BLaER1 treated with 17β-estradiol and CSF1 and Interleukin-3, amounts not matched to agents 10 nM and 100 nM (cell line): ENCODE measurements around the gene GNAQ.

ENCODE experiments used
- H3K27ac ChIP-seq, 11 experiments: shearing (Covaris generic); formaldehyde crosslinking; 2 replicates each; pipeline ENCODE4 v1.8.1; 2022
- H3K27me3 ChIP-seq, 11 experiments: shearing (Covaris generic); formaldehyde crosslinking; 2 replicates each; pipeline ENCODE4 v1.8.1; 2022
- H3K36me3 ChIP-seq, 11 experiments: shearing (Covaris generic); formaldehyde crosslinking; 2 replicates each; pipeline ENCODE4 v1.8.1; 2022
- H3K4me1 ChIP-seq, 10 experiments: shearing (Covaris generic); formaldehyde crosslinking; 2 replicates each; pipeline ENCODE4 v1.8.1; 2022
- H3K4me2 ChIP-seq, 11 experiments: shearing (Covaris generic); formaldehyde crosslinking; 2 replicates each; pipeline ENCODE4 v1.8.1; 2022
- H3K4me3 ChIP-seq, 10 experiments: shearing (Covaris generic); formaldehyde crosslinking; 2 replicates each; pipeline ENCODE4 v1.8.1; 2022
- H3K9ac ChIP-seq, 11 experiments: shearing (Covaris generic); formaldehyde crosslinking; 2 replicates each; pipeline ENCODE4 v1.8.1; 2022
- H3K9me3 ChIP-seq, 11 experiments: shearing (Covaris generic); formaldehyde crosslinking; replicated peaks in 1 of 11; 2 replicates each; pipeline ENCODE4 v1.8.1; 2022
- H4K20me1 ChIP-seq, 11 experiments: shearing (Covaris generic); formaldehyde crosslinking; 2 replicates each; pipeline ENCODE4 v1.8.1; 2022
- Cebpa-rat ChIP-seq, 11 experiments: shearing (Covaris generic); IDR thresholded peaks; 2 replicates each; pipeline ENCODE4 v1.8.1; 2022

Gene GNAQ

DNA sequence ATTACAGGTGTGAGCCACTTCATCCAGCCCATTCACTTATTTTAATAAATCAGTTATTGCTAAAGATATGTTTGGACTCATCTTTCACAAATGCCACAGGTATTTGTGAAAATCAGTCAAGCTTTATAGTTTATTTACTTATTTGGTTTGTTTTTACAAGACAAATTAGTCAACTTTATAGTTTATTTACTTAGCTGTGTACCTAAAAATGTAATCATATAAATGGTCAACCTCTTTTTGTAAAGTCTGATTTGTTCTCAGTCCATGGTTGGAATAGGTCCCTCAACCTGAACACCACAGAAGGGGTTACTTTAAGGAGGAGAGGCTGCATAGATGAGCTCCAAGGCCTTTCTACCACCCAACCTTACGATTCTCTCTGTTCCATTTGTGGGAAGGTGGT lies 80.2 kb downstream of the GNAQ start:
- peaks cover 4 to 98% (median 42%) of the 10 kb centered on the region in 11 experiments; a peak in 15 of 22 replicates for H4K20me1 ChIP-seq
- no peaks in the 10 kb centered on the region for H3K27me3 ChIP-seq
- no peak for TF ChIP-seq Cebpa-rat (IDR thresholded peaks at IDR 0.05)
- H3K4me2 ChIP-seq = peak overlapping the region in 2 of 11 experiments; percentile 24 to 73; a peak in 1 of 22 replicates
- no peak overlapping the region for H3K27ac ChIP-seq
- H3K9me3 ChIP-seq = no peaks in the 10 kb centered on the region
- H3K4me1 ChIP-seq = peaks cover 20 to 88% (median 26%) of the 10 kb centered on the region in 10 experiments
- no peak overlapping the region for H3K9ac ChIP-seq
- H3K4me3 ChIP-seq = no peak overlapping the region
- H3K36me3 ChIP-seq = peaks cover 0 to 9% (median 0%) of the 10 kb centered on the region in 11 experiments; a peak in 1 of 22 replicates

DNA sequence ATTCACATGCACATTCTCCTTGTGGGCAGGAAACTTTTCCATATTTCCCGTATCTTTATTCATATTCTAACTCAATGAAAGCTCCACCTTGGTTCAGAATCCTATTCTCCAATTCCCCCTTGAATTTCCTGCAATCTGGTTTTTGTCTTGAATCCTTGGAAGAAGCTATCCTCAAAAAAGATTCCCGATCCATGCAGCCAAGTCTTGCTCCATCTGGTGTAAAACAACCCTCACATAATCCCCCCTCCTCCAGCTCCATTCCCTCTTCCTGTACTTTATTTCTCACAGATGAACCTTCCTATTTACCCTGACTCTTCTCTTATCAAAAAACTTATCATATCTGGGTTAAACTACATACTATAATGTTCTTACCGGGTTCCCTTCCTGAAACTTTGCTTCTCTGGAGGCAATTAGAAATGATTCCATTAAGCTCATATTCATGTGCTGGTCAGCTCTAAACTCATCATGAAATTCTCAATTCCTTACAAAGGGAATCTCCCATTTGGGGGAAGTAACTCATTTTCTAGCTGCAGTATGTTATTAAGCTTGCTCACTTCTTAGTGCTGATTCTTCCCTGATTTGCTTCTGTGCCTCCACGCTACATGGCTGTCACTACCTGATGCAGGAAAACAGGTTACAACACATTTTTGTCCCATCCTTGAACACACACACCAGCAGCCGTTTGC lies 81.7 kb downstream of the GNAQ start:
- peaks cover 4 to 93% (median 37%) of the 10 kb centered on the region in 11 experiments; a peak in 15 of 22 replicates for H4K20me1 ChIP-seq
- no peak overlapping the region for H3K9ac ChIP-seq
- no peaks in the 10 kb centered on the region for H3K27me3 ChIP-seq
- peaks cover 0 to 9% (median 0%) of the 10 kb centered on the region in 11 experiments; a peak in 1 of 22 replicates for H3K36me3 ChIP-seq
- H3K4me1 ChIP-seq = peaks cover 29 to 95% (median 41%) of the 10 kb centered on the region in 10 experiments
- no peak for TF ChIP-seq Cebpa-rat (IDR thresholded peaks at IDR 0.05)
- H3K27ac ChIP-seq = no peak overlapping the region
- H3K4me2 ChIP-seq = peak overlapping the region in 10 of 11 experiments; percentile 16 to 93 (median 35); a peak in 17 of 22 replicates
- no peak overlapping the region for H3K4me3 ChIP-seq
- H3K9me3 ChIP-seq = no peaks in the 10 kb centered on the region

DNA sequence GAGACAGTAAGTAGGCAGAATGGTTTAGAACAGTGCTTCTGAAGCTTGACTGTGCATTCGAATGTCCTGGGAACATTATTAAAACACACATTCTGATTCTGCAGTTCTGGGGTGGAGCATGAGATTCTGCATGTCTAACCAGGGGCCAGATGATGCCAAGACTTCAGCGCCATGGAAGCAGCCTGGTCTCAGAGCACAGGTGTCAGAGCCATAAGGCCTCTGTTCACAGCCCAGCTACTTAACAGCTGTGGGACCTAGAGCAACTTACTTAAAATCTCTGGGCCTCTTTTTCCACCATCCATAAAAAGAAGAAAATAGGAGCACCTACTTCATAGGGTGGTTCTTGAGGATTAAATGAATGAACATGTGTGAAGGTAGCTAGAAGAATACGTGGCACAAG lies 84.0 kb downstream of the GNAQ start:
- H3K4me3 ChIP-seq = no peak overlapping the region
- peaks cover 31 to 95% (median 48%) of the 10 kb centered on the region in 10 experiments for H3K4me1 ChIP-seq
- peaks cover 4 to 82% (median 22%) of the 10 kb centered on the region in 11 experiments; a peak in 14 of 22 replicates for H4K20me1 ChIP-seq
- peak overlapping the region in 5 of 11 experiments; percentile 69 to 83 (median 77); a peak in 6 of 22 replicates for H3K27ac ChIP-seq
- peak overlapping the region in 7 of 11 experiments; percentile 65 to 94 (median 86); a peak in 14 of 22 replicates for H3K4me2 ChIP-seq
- peaks cover 0 to 9% (median 0%) of the 10 kb centered on the region in 11 experiments; a peak in 2 of 22 replicates for H3K36me3 ChIP-seq
- TF ChIP-seq Cebpa-rat (IDR thresholded peaks at IDR 0.05) = no peak
- H3K27me3 ChIP-seq = no peaks in the 10 kb centered on the region
- no peaks in the 10 kb centered on the region for H3K9me3 ChIP-seq
- H3K9ac ChIP-seq = peak overlapping the region in 1 of 11 experiments; percentile 6; a peak in 1 of 22 replicates

DNA sequence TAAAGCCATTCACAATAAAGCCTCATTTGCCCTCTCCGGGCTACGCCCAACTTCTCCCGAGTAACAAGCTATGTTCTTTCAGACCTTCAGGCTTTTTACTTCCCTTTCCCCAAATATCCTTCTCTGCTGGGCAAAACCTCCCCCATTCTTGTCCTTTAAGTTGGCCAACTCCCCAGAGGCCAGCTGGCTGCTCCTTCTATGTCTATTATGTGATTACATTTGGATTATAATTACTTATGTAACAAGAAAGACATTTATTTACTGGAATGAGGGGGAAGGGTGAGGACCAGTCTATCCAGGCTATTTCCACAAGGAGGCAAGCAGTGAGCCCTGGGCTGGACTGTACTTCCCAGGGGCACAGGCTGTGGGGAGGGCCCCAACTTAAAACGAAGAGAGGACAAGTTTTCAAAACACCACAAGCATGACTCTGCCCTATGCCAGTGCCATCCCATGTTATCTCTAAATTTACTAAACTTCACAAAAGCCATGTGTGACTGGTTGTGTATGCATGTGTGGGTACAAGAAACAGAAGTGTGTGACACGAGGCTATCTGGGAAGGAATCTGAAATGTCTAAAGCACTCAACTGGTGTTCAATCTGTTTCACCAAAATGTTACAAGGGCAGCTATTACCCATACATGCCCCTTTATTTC lies 84.5 kb downstream of the GNAQ start:
- Histone ChIP-seq H3K9ac (peak overlapping the region in 4 of 11 experiments; percentile 6 to 68 (median 41); a peak in 3 of 22 replicates), H3K4me1 (peaks cover 31 to 98% (median 48%) of the 10 kb centered on the region in 10 experiments), H3K27ac (peak overlapping the region in 7 of 11 experiments; percentile 55 to 83 (median 71); a peak in 11 of 22 replicates), H3K36me3 (peaks cover 0 to 9% (median 0%) of the 10 kb centered on the region in 11 experiments; a peak in 2 of 22 replicates), H3K27me3 (no peaks in the 10 kb centered on the region), H3K4me3 (peak overlapping the region in 4 of 10 experiments; percentile 33 to 46 (median 37); a peak in 7 of 20 replicates), H4K20me1 (peaks cover 4 to 83% (median 20%) of the 10 kb centered on the region in 11 experiments; a peak in 14 of 22 replicates), H3K4me2 (peak overlapping the region in 9 of 11 experiments; percentile 23 to 94 (median 80); a peak in 17 of 22 replicates), H3K9me3 (no peaks in the 10 kb centered on the region)
- TF ChIP-seq Cebpa-rat (IDR thresholded peaks at IDR 0.05) = no peak

DNA sequence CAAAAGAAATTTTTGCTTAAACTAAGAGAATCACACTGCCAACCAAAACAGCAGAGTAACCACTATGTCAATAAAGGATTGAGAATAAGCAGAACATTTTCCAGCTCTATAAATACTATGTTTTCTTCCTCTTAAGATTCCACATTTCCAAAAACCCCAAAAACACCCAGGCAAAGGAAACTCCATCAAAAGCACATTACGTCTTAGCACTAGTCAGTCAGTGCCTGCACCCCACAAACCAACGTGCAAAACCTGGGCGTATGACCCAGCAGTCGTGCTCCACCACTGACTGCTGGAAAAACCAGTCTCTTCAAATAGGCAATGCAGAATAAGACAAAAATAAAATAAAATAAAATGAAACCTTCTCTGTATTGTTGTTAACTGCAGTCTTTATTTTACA lies 85.3 kb downstream of the GNAQ start:
- no peaks in the 10 kb centered on the region for H3K27me3 ChIP-seq
- peaks cover 4 to 77% (median 20%) of the 10 kb centered on the region in 11 experiments; a peak in 14 of 22 replicates for H4K20me1 ChIP-seq
- H3K27ac ChIP-seq = peak overlapping the region in 8 of 11 experiments; percentile 43 to 83 (median 70); a peak in 14 of 22 replicates
- peak overlapping the region in 10 of 11 experiments; percentile 24 to 94 (median 74); a peak in 17 of 22 replicates for H3K4me2 ChIP-seq
- H3K36me3 ChIP-seq = peaks cover 0 to 4% (median 0%) of the 10 kb centered on the region in 11 experiments; a peak in 2 of 22 replicates
- H3K4me3 ChIP-seq = peak overlapping the region in 5 of 10 experiments; percentile 29 to 46 (median 35); a peak in 7 of 20 replicates
- no peak for TF ChIP-seq Cebpa-rat (IDR thresholded peaks at IDR 0.05)
- H3K4me1 ChIP-seq = peaks cover 31 to 100% (median 48%) of the 10 kb centered on the region in 10 experiments
- H3K9ac ChIP-seq = peak overlapping the region in 6 of 11 experiments; percentile 15 to 68 (median 45); a peak in 7 of 22 replicates
- no peaks in the 10 kb centered on the region for H3K9me3 ChIP-seq

DNA sequence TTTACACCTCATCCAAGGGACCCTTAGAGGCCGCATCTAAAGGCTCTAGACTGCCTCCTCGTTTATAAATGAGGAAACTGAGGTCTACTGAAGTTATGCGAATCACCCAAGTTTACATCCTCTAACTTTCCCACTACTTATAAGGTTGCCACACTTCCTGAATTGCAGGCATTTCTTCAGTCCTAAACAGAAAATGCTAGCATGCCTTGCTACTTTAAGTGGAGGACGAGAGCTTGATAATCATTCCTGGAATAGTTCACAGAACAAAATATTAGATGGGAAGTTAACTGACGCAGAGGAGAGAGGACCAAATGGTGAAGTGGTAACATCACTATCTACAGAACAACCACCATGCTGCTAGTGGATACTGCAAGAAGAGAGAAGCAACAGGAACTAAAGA lies 85.8 kb downstream of the GNAQ start:
- Histone ChIP-seq H3K9me3 (no peaks in the 10 kb centered on the region), H4K20me1 (peaks cover 4 to 75% (median 20%) of the 10 kb centered on the region in 11 experiments; a peak in 14 of 22 replicates), H3K27ac (peak overlapping the region in 8 of 11 experiments; percentile 43 to 83 (median 70); a peak in 14 of 22 replicates), H3K36me3 (peaks cover 0 to 4% (median 0%) of the 10 kb centered on the region in 11 experiments; a peak in 2 of 22 replicates), H3K27me3 (no peaks in the 10 kb centered on the region), H3K4me1 (peaks cover 30 to 95% (median 46%) of the 10 kb centered on the region in 10 experiments), H3K4me3 (peak overlapping the region in 5 of 10 experiments; percentile 10 to 46 (median 35); a peak in 6 of 20 replicates), H3K4me2 (peak overlapping the region in 10 of 11 experiments; percentile 24 to 94 (median 74); a peak in 18 of 22 replicates), H3K9ac (peak overlapping the region in 6 of 11 experiments; percentile 24 to 68 (median 56); a peak in 8 of 22 replicates)
- TF ChIP-seq Cebpa-rat (IDR thresholded peaks at IDR 0.05) = peak in 3 of 11 experiments; percentile 19 to 49 (median 26); a peak in 2 of 22 replicates

DNA sequence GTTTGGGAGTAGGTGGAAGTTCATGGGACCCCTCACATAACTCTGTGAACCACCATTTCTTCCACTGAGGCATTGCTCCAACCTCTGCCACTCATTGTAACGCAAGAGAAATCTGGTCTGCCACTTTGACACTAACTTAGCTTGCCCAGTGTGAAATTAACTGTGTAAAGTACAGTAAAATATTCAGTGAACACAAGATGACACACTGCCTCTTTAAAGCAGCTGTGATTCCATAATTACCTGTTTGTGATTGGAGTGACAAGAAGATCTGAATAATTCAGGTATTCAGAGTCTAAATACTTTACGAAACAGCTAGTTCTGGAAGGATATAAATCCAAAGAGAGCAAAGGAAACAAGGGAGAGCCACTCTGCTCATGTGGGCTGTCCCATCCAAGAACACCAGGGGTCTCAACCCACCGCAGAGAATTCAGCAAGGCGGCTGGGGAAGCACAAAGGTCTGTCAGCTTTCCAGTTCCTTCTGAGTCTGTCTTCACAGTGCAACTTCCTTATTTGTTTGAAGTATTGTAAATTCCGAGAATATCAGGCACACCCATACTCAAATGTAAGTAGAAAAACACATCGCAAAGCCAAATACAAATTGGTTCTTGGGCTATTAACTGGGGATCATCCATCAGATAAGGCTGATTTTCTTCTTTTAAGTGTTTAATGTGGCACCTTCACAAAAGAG lies 86.9 kb downstream of the GNAQ start:
- Histone ChIP-seq H4K20me1 (peaks cover 4 to 75% (median 16%) of the 10 kb centered on the region in 11 experiments; a peak in 14 of 22 replicates), H3K27ac (peak overlapping the region in 8 of 11 experiments; percentile 36 to 83 (median 70); a peak in 14 of 22 replicates), H3K27me3 (no peaks in the 10 kb centered on the region), H3K9ac (peak overlapping the region in 4 of 11 experiments; percentile 51 to 68 (median 64); a peak in 8 of 22 replicates), H3K9me3 (no peaks in the 10 kb centered on the region; a peak in 1 of 22 replicates), H3K4me1 (peaks cover 21 to 84% (median 37%) of the 10 kb centered on the region in 10 experiments; a peak in 19 of 20 replicates), H3K4me3 (peak overlapping the region in 3 of 10 experiments; percentile 15 to 46 (median 35); a peak in 4 of 20 replicates), H3K36me3 (peaks cover 0 to 4% (median 0%) of the 10 kb centered on the region in 11 experiments; a peak in 2 of 22 replicates), H3K4me2 (peak overlapping the region in 8 of 11 experiments; percentile 62 to 94 (median 83); a peak in 15 of 22 replicates)
- TF ChIP-seq Cebpa-rat (IDR thresholded peaks at IDR 0.05) = no peak
